Spleen (tissue), 11 donors: ENCODE measurements around the gene NFYC. TPM values are rescaled to one million over a fixed set of nuclear protein-coding genes. Genes with fewer than 3 reads are reported as not detected.

Experiments used
- DNase-seq: peaks from one replicate; pipeline ENCODE4 v3.0.0-alpha.2; 2020
- H3K27ac ChIP-seq, 8 donors: fragments of 200-600 bp; sonication (generic) in 7 of 8; 1 replicate in 4 of 8; 2 replicates in 4 of 8; pipeline versions ENCODE4 v1.5.0 to v1.8.0; 2016 to 2021; ENCODE audit warnings: inconsistent platforms in 4 of 8, mild to moderate bottlenecking in 4 of 8, moderate library complexity in 1 of 8
- H3K27me3 ChIP-seq, 7 donors: fragments of 200-600 bp; sonication (generic) in 6 of 7; replicated peaks in 1 of 7; 1 replicate in 4 of 7; 2 replicates in 3 of 7; pipeline versions ENCODE4 v1.5.0 to v1.8.0; 2016 to 2021; ENCODE audit warnings: inconsistent platforms in 3 of 7, mild to moderate bottlenecking in 1 of 7
- H3K36me3 ChIP-seq, 6 donors: fragments of 200-600 bp; sonication (generic) in 5 of 6; 1 replicate in 4 of 6; 2 replicates in 2 of 6; pipeline versions ENCODE4 v1.5.0 to v1.8.0; 2016 to 2021; ENCODE audit warnings: inconsistent platforms in 2 of 6
- H3K4me1 ChIP-seq, 6 donors: fragments of 200-600 bp; sonication (generic) in 5 of 6; 1 replicate in 3 of 6; 2 replicates in 3 of 6; pipeline versions ENCODE4 v1.5.0 to v1.8.0; 2016 to 2021; ENCODE audit warnings: inconsistent platforms in 3 of 6
- H3K4me3 ChIP-seq, 8 donors: fragments of 200-600 bp; sonication (generic) in 7 of 8; 1 replicate in 4 of 8; 2 replicates in 4 of 8; pipeline versions ENCODE4 v1.5.0 to v1.8.0; 2016 to 2021; ENCODE audit warnings: inconsistent platforms in 4 of 8, mild to moderate bottlenecking in 4 of 8, moderate library complexity in 2 of 8
- H3K9me3 ChIP-seq, 8 donors: fragments of 200-600 bp; sonication (generic) in 7 of 8; 1 replicate in 4 of 8; 2 replicates in 4 of 8; pipeline versions ENCODE4 v1.5.0 to v1.8.0; 2016 to 2021; ENCODE audit warnings: inconsistent platforms in 4 of 8
- CTCF ChIP-seq, 11 experiments: fragments of 200-600 bp in 7 of 11; fragments of 450-650 bp in 4 of 11; sonication (generic) in 4 of 11; IDR thresholded peaks in 8 of 11; conservative IDR thresholded peaks in 3 of 11; 1 replicate in 7 of 11; 2 replicates in 4 of 11; pipeline versions ENCODE4 v1.4.0 to v1.8.0; 2016 to 2021; ENCODE audit warnings: antibody characterized with exemption in 11 of 11, inconsistent platforms in 4 of 11, mild to moderate bottlenecking in 1 of 11
- POLR2A ChIP-seq, 3 donors: fragments of 450-650 bp; IDR thresholded peaks; one replicate each; pipeline ENCODE4 v1.5.1; 2017; ENCODE audit warnings: antibody characterized with exemption in 3 of 3, mild to moderate bottlenecking in 1 of 3
- POLR2AphosphoS5 ChIP-seq, 3 donors: sonication (generic); formaldehyde crosslinking; IDR thresholded peaks; one replicate each; pipeline ENCODE4 v1.5.1; 2017; ENCODE audit warnings: antibody characterized with exemption in 3 of 3
- WGBS, 5 donors: extraction: QIAGEN DNeasy Blood & Tissue Kit in 3 of 5; methylation state at CpG; one replicate each; pipeline versions ENCODE4 v1.1.5 to v1.1.7; 2013 to 2018; 5-methylcytosine and 5-hydroxymethylcytosine counted together
- intact Hi-C: fragments of 100-400 bp; cut with DNase I; formaldehyde crosslinking; loops from one replicate; pipeline ENCODE4 v1.15.0; 2023; ENCODE audit warnings: low total_unique reads
- polyA plus RNA-seq, 3 donors: library from polyadenylated mRNA; stranded (reverse); fragments of 200-250 nt; gene quantifications; one replicate each; pipeline ENCODE4 v1.2.1, GENCODE V29; 2013
- total RNA-seq, 7 donors: library from RNA; depleted of rRNA in 3 of 7; stranded (reverse); fragments of >200 nt in 3 of 7; fragmentation: NEBNext Ultra II Directional in 4 of 7; extraction: Animal tissue kit (Norgen Biotek cat#: 25700) in 4 of 7; gene quantifications; one replicate each; pipeline versions ENCODE4 v1.1.0 to v1.2.1, GENCODE V29; 2016 to 2021
- donor health status: healthy with polysubstance abuse.
- donor health status: DM: no; HTN: no; CAD: no; lungs with moderate emphysema.
- donor health status: DM: no; HTN: no; CAD: no.
- donor health status: Bipolar disorder and iron deficiency.
- donor health status: healthy.
- donor health status: DM: no; HTN: no; CAD: no.
- donor health status: DM: yes; HTN: yes; CAD: no.

NFYC gene
- total and polyA plus RNA-seq, 10 donors: 34.6 to 99.0 (median 67.7) TPM

- 8 to 22% (median 13%) methylated on average over 3 of the region's 3 CpGs for WGBS, 5 donors
These were observed 20.2 kb downstream of the NFYC start for GRCh38 chr1:40711465-40712404.

GRCh38 chr1:40712405-40712944 lies 21.0 kb downstream of the NFYC start:
- TF ChIP-seq POLR2AphosphoS5 (IDR thresholded peaks at IDR 0.05) (no peak), POLR2A (IDR thresholded peaks at IDR 0.05) (no peak), CTCF (IDR thresholded peaks at IDR 0.05 in 8 of 11, conservative IDR thresholded peaks at IDR 0.05 in 3 of 11) (no peak)
- H3K4me1 ChIP-seq: peaks cover 55 to 99% (median 81%) of the 10 kb centered on the region in 6 donors
- DNase-seq: no peak
- intact Hi-C loops: no loop called here
- no peaks in the 10 kb centered on the region for H3K9me3 ChIP-seq
- H3K27ac ChIP-seq: peak overlapping the region; percentile 27 to 89 (median 83)
- H3K27me3 ChIP-seq: no peaks in the 10 kb centered on the region
- H3K4me3 ChIP-seq: peak overlapping the region in 1 of 8 donors; percentile 70
- 44 to 82% (median 65%) methylated on average over 5 of the region's 5 CpGs for WGBS, 5 donors
- no peaks in the 10 kb centered on the region for H3K36me3 ChIP-seq

More at GRCh38 chr1:40711465-40712404, 20.2 kb downstream of the NFYC start:
- no peak for TF ChIP-seq POLR2A (IDR thresholded peaks at IDR 0.05)
- no peak for TF ChIP-seq POLR2AphosphoS5 (IDR thresholded peaks at IDR 0.05)
- no peak for TF ChIP-seq CTCF (IDR thresholded peaks at IDR 0.05 in 8 of 11, conservative IDR thresholded peaks at IDR 0.05 in 3 of 11)
- Histone ChIP-seq H3K4me1 (peaks cover 55 to 92% (median 79%) of the 10 kb centered on the region in 6 donors), H3K27ac (peak overlapping the region; percentile 27 to 89 (median 83)), H3K36me3 (no peaks in the 10 kb centered on the region), H3K9me3 (no peaks in the 10 kb centered on the region), H3K4me3 (peak overlapping the region in 2 of 8 donors; percentile 46 to 70), H3K27me3 (no peaks in the 10 kb centered on the region)
- no peak for DNase-seq
- intact Hi-C loops: no loop called here

- TF ChIP-seq POLR2AphosphoS5 (IDR thresholded peaks at IDR 0.05): peak in 1 of 3 donors; percentile 48
- peak in 1 of 11 experiments; percentile 25 for TF ChIP-seq CTCF (IDR thresholded peaks at IDR 0.05 in 8 of 11, conservative IDR thresholded peaks at IDR 0.05 in 3 of 11)
- TF ChIP-seq POLR2A (IDR thresholded peaks at IDR 0.05): no peak
- Histone ChIP-seq H3K4me1 (peaks cover 55 to 96% (median 80%) of the 10 kb centered on the region in 6 donors), H3K36me3 (no peaks in the 10 kb centered on the region), H3K4me3 (peak overlapping the region in 1 of 8 donors; percentile 70), H3K27ac (peak overlapping the region; percentile 58 to 89 (median 83)), H3K9me3 (no peaks in the 10 kb centered on the region), H3K27me3 (no peaks in the 10 kb centered on the region)
- intact Hi-C loops: no loop called here
- no peak for DNase-seq
These were observed 21.5 kb downstream of the NFYC start for GRCh38 chr1:40712997-40713396.
